ENCODE measurements around the gene DEFB112.

GRCh38 chr6:50049829-50050228 lies at the start of gene DEFB112:
- TF ChIP-seq CTCF (IDR thresholded peaks at IDR 0.05 in 2 of 3, conservative IDR thresholded peaks at IDR 0.05 in 1 of 3; ENCODE audit: control insufficient read depth in 2 of 3, extremely low read depth in 1 of 3, insufficient read depth in 1 of 3, low read depth in 3 of 3, low read length in 3 of 3) (no peak), BCL11A (IDR thresholded peaks at IDR 0.05; ENCODE audit: low read depth, low read length) (no peak), NFIC (IDR thresholded peaks at IDR 0.05; ENCODE audit: low read depth, low read length) (no peak), POLR2A (IDR thresholded peaks at IDR 0.05; ENCODE audit: low read depth, low read length) (no peak), NFYB (IDR thresholded peaks at IDR 0.05; ENCODE audit: insufficient read depth, low read depth, low read length) (no peak), JUNB (IDR thresholded peaks at IDR 0.05) (no peak)
